ENCODE measurements around the gene S100A2. TPM values are rescaled to one million over a fixed set of nuclear protein-coding genes. Genes with fewer than 3 reads are reported as not detected.

Gene S100A2
- total and polyA plus RNA-seq, 2 of the 13 experiments (the other 11 are each of a cell fraction or from before 2014, with no cell fraction given), result 1.2 TPM

- CTCF ChIA-PET (ENCODE audit: low intra/inter-chr PET ratio, low total read pairs), result no interaction called here
- TF ChIP-seq ZNF572 (CRISPR knock-in tag; IDR thresholded peaks at IDR 0.05) (no peak), CCDC6 (CRISPR knock-in tag; IDR thresholded peaks at IDR 0.05) (no peak), MYC (CRISPR knock-in tag; IDR thresholded peaks at IDR 0.05; ENCODE audit: borderline replicate concordance) (no peak), RNF219 (CRISPR knock-in tag; IDR thresholded peaks at IDR 0.05) (no peak), ERF (CRISPR knock-in tag; IDR thresholded peaks at IDR 0.05) (no peak), ZNF792 (CRISPR knock-in tag; IDR thresholded peaks at IDR 0.05) (no peak), JUNB (CRISPR knock-in tag; IDR thresholded peaks at IDR 0.05; ENCODE audit: borderline replicate concordance) (no peak), HNRNPH1 (optimal IDR thresholded peaks at IDR 0.05; ENCODE audit: low read depth, low read length) (no peak), ZBTB46 (CRISPR knock-in tag; IDR thresholded peaks at IDR 0.05; ENCODE audit: borderline replicate concordance) (no peak), TBX3 (IDR thresholded peaks at IDR 0.05; ENCODE audit: borderline replicate concordance) (no peak), TCF7L2 (IDR thresholded peaks at IDR 0.05; ENCODE audit: low read depth, low read length) (no peak), STAT5B (CRISPR knock-in tag; IDR thresholded peaks at IDR 0.05) (no peak)
- ATAC-seq, result no peak
- Histone ChIP-seq H3K27me3 (ENCODE audit: control insufficient read depth in 1 of 2, insufficient read depth in 2 of 2, low read length in 2 of 2) (peaks cover 1 to 10% of the 10 kb centered on the region in 2 experiments; a peak in 2 of 5 replicates), H3K27ac (ENCODE audit: extremely low read length, insufficient read depth, low read length) (no peak overlapping the region), H3K9me3 (ENCODE audit: low read length) (no peaks in the 10 kb centered on the region), H3K4me2 (ENCODE audit: low read depth, low read length) (no peak overlapping the region), H3K36me3 (replicated peaks in 1 of 2; ENCODE audit: control insufficient read depth in 1 of 2, insufficient read depth in 2 of 2, low read length in 2 of 2) (no peaks in the 10 kb centered on the region), H3K79me2 (ENCODE audit: insufficient read depth, low read length) (no peaks in the 10 kb centered on the region), H4K20me1 (ENCODE audit: insufficient read depth, low read length) (no peaks in the 10 kb centered on the region), H3K4me1 (ENCODE audit: insufficient read depth, low read length) (peaks cover 95% of the 10 kb centered on the region), H3K4me3 (replicated peaks in 1 of 3; ENCODE audit: insufficient read depth in 1 of 3, low read depth in 2 of 3, low read length in 3 of 3) (no peak overlapping the region), H2AFZ (ENCODE audit: low read length) (no peak overlapping the region), H3K9ac (ENCODE audit: insufficient read depth, low read depth, low read length) (no peak overlapping the region)
- in situ Hi-C loops (cut with HindIII; ENCODE audit: extremely low pct_ligation_motif_present, low pct_unique_long_range_greater_than_20kb), result no loop called here
- no peak for DNase-seq (ENCODE audit: low spot score)
- no peak for FAIRE-seq
- no TSS peak for BruUV-seq (replicated peaks)
- intact Hi-C loops (cut with micrococcal nuclease; ENCODE audit: unreplicated experiment), result no loop called here
- 58% methylated on average over 13 of the region's 13 CpGs for WGBS (ENCODE audit: low lambda C conversion rate)
- POLR2A ChIA-PET, result interaction anchor here (2.9 kb wide), 1 partner anchor 10 kb away, joined by 16 read pairs; no protein-coding TSS in a partner anchor
Measured at GRCh38 chr1:153542956-153543711, 22.5 kb downstream of the S100A2 start.

Measured in HepG2 (cell line).